ENCODE results near the gene ICA1. TPM values are rescaled to one million over a fixed set of nuclear protein-coding genes. Genes with fewer than 3 reads are reported as not detected.

ICA1 gene
- polyA plus RNA-seq, 1 donor (not counting 4 experiments of a cell fraction or from before 2014, with no cell fraction given) = 1.9 TPM

- H3K79me2 ChIP-seq (ENCODE audit: control insufficient read depth, insufficient read depth, low read length) = no peaks in the 10 kb centered on the region
- H4K20me1 ChIP-seq (ENCODE audit: control insufficient read depth, extremely low read depth, insufficient read depth, low read length) = no peaks in the 10 kb centered on the region
- H3K4me2 ChIP-seq (ENCODE audit: control insufficient read depth, extremely low read depth, insufficient read depth, low read depth, low read length) = no peak overlapping the region
- FAIRE-seq (no peak), DNase-seq (ENCODE audit: low read depth, low spot score) (no peak)
- no peak overlapping the region for H3K27ac ChIP-seq (ENCODE audit: control insufficient read depth, insufficient read depth, low read length)
- no peaks in the 10 kb centered on the region for H3K27me3 ChIP-seq (ENCODE audit: control insufficient read depth, extremely low read depth, insufficient read depth, low read length)
- H3K4me1 ChIP-seq (ENCODE audit: control insufficient read depth, extremely low read depth, insufficient read depth, low read length) = no peaks in the 10 kb centered on the region
- H3K4me3 ChIP-seq (ENCODE audit: control insufficient read depth in 2 of 3, extremely low read depth in 1 of 3, insufficient read depth in 2 of 3, low read depth in 1 of 3, low read length in 3 of 3) = no peak overlapping the region
- no peaks in the 10 kb centered on the region for H3K9me3 ChIP-seq (ENCODE audit: control insufficient read depth, low read depth, low read length)
- no peak overlapping the region for H3K9ac ChIP-seq (ENCODE audit: control insufficient read depth, extremely low read depth, insufficient read depth, low read length)
- H2AFZ ChIP-seq (ENCODE audit: control insufficient read depth, low read length) = no peak overlapping the region
- H3K36me3 ChIP-seq (ENCODE audit: control insufficient read depth in 2 of 2, extremely low read depth in 1 of 2, insufficient read depth in 2 of 2, low read length in 2 of 2) = no peaks in the 10 kb centered on the region
- dilution Hi-C loops (cut with MboI; ENCODE audit: extremely low pct_ligation_motif_present, low sequenced_read_pairs) = no loop called here
- no peaks in the 10 kb centered on the region for H3K9me1 ChIP-seq (ENCODE audit: control insufficient read depth, extremely low read depth, insufficient read depth, low read length)
- TF ChIP-seq CTCF (optimal IDR thresholded peaks at IDR 0.05 in 1 of 3, IDR thresholded peaks at IDR 0.05 in 1 of 3, conservative IDR thresholded peaks at IDR 0.05 in 1 of 3; ENCODE audit: extremely low read depth in 1 of 3, insufficient read depth in 2 of 3, low read length in 3 of 3) = no peak
- no peak for TF ChIP-seq EZH2 (IDR thresholded peaks at IDR 0.05; ENCODE audit: low read length)
Measured at GRCh38 chr7:8285155-8285554, 23.2 kb upstream of the ICA1 start.

DNA sequence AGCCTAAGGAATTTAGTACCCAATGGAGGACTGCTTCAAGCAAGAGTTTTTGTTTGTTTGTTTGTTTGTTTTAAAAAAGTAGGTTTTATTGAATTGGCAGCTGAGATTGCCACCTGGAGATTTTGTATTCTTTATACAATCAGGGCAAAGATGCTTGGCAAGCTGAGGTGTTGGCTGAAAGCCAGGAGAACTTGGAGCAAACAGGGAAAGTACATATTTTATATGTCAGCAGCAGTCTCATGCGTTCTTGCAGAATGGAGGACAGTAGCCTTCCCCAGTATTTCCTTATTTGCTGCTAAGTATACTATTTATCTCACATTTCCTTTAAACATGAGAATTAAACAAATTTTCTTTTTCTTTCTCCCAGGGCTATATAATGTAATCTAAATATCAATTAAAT is 22.6 kb upstream of the ICA1 start:
- Histone ChIP-seq H3K9me3 (ENCODE audit: control insufficient read depth, low read depth, low read length) (no peaks in the 10 kb centered on the region), H3K79me2 (ENCODE audit: control insufficient read depth, insufficient read depth, low read length) (no peaks in the 10 kb centered on the region), H3K36me3 (ENCODE audit: control insufficient read depth in 2 of 2, extremely low read depth in 1 of 2, insufficient read depth in 2 of 2, low read length in 2 of 2) (no peaks in the 10 kb centered on the region), H2AFZ (ENCODE audit: control insufficient read depth, low read length) (no peak overlapping the region), H3K4me2 (ENCODE audit: control insufficient read depth, extremely low read depth, insufficient read depth, low read depth, low read length) (no peak overlapping the region), H3K27me3 (ENCODE audit: control insufficient read depth, extremely low read depth, insufficient read depth, low read length) (no peaks in the 10 kb centered on the region), H3K9me1 (ENCODE audit: control insufficient read depth, extremely low read depth, insufficient read depth, low read length) (no peaks in the 10 kb centered on the region), H4K20me1 (ENCODE audit: control insufficient read depth, extremely low read depth, insufficient read depth, low read length) (no peaks in the 10 kb centered on the region), H3K9ac (ENCODE audit: control insufficient read depth, extremely low read depth, insufficient read depth, low read length) (no peak overlapping the region), H3K27ac (ENCODE audit: control insufficient read depth, insufficient read depth, low read length) (no peak overlapping the region), H3K4me3 (ENCODE audit: control insufficient read depth in 2 of 3, extremely low read depth in 1 of 3, insufficient read depth in 2 of 3, low read depth in 1 of 3, low read length in 3 of 3) (no peak overlapping the region), H3K4me1 (ENCODE audit: control insufficient read depth, extremely low read depth, insufficient read depth, low read length) (no peaks in the 10 kb centered on the region)
- TF ChIP-seq CTCF (optimal IDR thresholded peaks at IDR 0.05 in 1 of 3, IDR thresholded peaks at IDR 0.05 in 1 of 3, conservative IDR thresholded peaks at IDR 0.05 in 1 of 3; ENCODE audit: extremely low read depth in 1 of 3, insufficient read depth in 2 of 3, low read length in 3 of 3) (no peak), EZH2 (IDR thresholded peaks at IDR 0.05; ENCODE audit: low read length) (no peak)
- dilution Hi-C loops (cut with MboI; ENCODE audit: extremely low pct_ligation_motif_present, low sequenced_read_pairs) = no loop called here
- DNase-seq (ENCODE audit: low read depth, low spot score) = no peak
- no peak for FAIRE-seq

All from keratinocyte (primary cell).